Measurements from ENCODE around the gene PLXND1.

DNA sequence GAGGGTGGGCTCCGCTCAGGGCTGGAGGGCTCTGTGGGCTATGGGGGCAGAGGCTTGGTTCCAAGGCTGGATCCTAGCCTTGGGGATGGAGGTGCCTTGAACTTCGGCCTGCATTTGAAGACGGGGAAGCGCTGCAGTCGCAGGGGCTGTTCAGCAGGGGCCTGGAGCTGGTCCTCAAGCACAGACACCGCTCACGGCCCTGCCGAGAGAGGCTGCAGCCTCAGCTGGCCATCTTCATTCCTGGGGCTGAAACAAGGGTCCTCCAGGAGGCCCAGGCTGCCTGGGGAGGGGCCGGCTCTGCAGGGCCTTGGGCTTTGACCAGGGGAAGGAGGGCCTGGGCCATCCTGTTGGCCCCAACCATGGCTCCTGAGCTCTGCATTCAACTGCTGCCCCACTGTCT is 25.6 kb upstream of the PLXND1 start:
- TF ChIP-seq, protein P1, sequence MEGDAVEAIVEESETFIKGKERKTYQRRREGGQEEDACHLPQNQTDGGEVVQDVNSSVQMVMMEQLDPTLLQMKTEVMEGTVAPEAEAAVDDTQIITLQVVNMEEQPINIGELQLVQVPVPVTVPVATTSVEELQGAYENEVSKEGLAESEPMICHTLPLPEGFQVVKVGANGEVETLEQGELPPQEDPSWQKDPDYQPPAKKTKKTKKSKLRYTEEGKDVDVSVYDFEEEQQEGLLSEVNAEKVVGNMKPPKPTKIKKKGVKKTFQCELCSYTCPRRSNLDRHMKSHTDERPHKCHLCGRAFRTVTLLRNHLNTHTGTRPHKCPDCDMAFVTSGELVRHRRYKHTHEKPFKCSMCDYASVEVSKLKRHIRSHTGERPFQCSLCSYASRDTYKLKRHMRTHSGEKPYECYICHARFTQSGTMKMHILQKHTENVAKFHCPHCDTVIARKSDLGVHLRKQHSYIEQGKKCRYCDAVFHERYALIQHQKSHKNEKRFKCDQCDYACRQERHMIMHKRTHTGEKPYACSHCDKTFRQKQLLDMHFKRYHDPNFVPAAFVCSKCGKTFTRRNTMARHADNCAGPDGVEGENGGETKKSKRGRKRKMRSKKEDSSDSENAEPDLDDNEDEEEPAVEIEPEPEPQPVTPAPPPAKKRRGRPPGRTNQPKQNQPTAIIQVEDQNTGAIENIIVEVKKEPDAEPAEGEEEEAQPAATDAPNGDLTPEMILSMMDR (IDR thresholded peaks at IDR 0.05; ENCODE audit: insufficient read depth, low read length): no peak
- TF ChIP-seq, protein P2, sequence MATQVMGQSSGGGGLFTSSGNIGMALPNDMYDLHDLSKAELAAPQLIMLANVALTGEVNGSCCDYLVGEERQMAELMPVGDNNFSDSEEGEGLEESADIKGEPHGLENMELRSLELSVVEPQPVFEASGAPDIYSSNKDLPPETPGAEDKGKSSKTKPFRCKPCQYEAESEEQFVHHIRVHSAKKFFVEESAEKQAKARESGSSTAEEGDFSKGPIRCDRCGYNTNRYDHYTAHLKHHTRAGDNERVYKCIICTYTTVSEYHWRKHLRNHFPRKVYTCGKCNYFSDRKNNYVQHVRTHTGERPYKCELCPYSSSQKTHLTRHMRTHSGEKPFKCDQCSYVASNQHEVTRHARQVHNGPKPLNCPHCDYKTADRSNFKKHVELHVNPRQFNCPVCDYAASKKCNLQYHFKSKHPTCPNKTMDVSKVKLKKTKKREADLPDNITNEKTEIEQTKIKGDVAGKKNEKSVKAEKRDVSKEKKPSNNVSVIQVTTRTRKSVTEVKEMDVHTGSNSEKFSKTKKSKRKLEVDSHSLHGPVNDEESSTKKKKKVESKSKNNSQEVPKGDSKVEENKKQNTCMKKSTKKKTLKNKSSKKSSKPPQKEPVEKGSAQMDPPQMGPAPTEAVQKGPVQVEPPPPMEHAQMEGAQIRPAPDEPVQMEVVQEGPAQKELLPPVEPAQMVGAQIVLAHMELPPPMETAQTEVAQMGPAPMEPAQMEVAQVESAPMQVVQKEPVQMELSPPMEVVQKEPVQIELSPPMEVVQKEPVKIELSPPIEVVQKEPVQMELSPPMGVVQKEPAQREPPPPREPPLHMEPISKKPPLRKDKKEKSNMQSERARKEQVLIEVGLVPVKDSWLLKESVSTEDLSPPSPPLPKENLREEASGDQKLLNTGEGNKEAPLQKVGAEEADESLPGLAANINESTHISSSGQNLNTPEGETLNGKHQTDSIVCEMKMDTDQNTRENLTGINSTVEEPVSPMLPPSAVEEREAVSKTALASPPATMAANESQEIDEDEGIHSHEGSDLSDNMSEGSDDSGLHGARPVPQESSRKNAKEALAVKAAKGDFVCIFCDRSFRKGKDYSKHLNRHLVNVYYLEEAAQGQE (IDR thresholded peaks at IDR 0.05; ENCODE audit: insufficient replicate concordance, low read depth): no peak
- no peak for TF ChIP-seq SPI1 (IDR thresholded peaks at IDR 0.05; ENCODE audit: borderline replicate concordance, low read depth)
